Small intestine (tissue), 7 donors: ENCODE results near the gene JPH4. TPM values are rescaled to one million over a fixed set of nuclear protein-coding genes. Genes with fewer than 3 reads are reported as not detected.

Experiments
- DNase-seq, 2 donors: peaks; one replicate each; pipeline versions ENCODE4 v3.0.0 to v3.0.0-alpha.2; 2013
- FAIRE-seq: peaks from 2 replicates; lab custom pipeline; 2012; peaks lifted over from hg19 to GRCh38; lab: Jason Lieb, UNC
- H3K27ac ChIP-seq, 3 donors: one replicate each; pipeline ENCODE4 v1.5.1; 2013; ENCODE audit warnings: low read length in 2 of 3, mild to moderate bottlenecking in 2 of 3, control low read depth in 1 of 3, inconsistent platforms in 1 of 3, low read depth in 1 of 3, moderate library complexity in 1 of 3
- H3K27me3 ChIP-seq, 3 donors: one replicate each; pipeline ENCODE4 v1.6.1; 2013; ENCODE audit warnings: low read length in 3 of 3, inconsistent platforms in 1 of 3; ENCODE audit not compliant: control insufficient read depth in 3 of 3, insufficient read depth in 3 of 3
- H3K36me3 ChIP-seq, 3 donors: one replicate each; pipeline ENCODE4 v1.6.1; 2013; ENCODE audit warnings: low read length in 3 of 3, inconsistent platforms in 1 of 3, low read depth in 1 of 3, mild to moderate bottlenecking in 1 of 3, moderate library complexity in 1 of 3; ENCODE audit not compliant: control insufficient read depth in 3 of 3, insufficient read depth in 2 of 3
- H3K4me1 ChIP-seq, 3 donors: one replicate each; pipeline ENCODE4 v1.6.1; 2013; ENCODE audit warnings: low read length in 2 of 3, inconsistent platforms in 1 of 3, low read depth in 1 of 3, mild to moderate bottlenecking in 1 of 3, moderate library complexity in 1 of 3; ENCODE audit not compliant: control insufficient read depth in 3 of 3, insufficient read depth in 2 of 3
- H3K4me3 ChIP-seq, 3 donors: one replicate each; pipeline ENCODE4 v1.5.1; 2013; ENCODE audit warnings: low read length in 3 of 3, control low read depth in 1 of 3, inconsistent platforms in 1 of 3, low read depth in 1 of 3, mild to moderate bottlenecking in 1 of 3, moderate library complexity in 1 of 3
- H3K9me3 ChIP-seq, 2 donors: one replicate each; pipeline ENCODE4 v1.6.1; 2013; ENCODE audit warnings: low read depth in 1 of 2, low read length in 1 of 2; ENCODE audit not compliant: control insufficient read depth in 2 of 2, insufficient read depth in 1 of 2
- WGBS, 3 donors: extraction: QIAGEN DNeasy Blood & Tissue Kit; methylation state at CpG; one replicate each; pipeline ENCODE4 v1.1.7; 2013; 5-methylcytosine and 5-hydroxymethylcytosine counted together
- polyA plus RNA-seq, 4 donors: library from polyadenylated mRNA; stranded (reverse) in 3 of 4; unstranded in 1 of 4; fragments of 200-250 nt in 3 of 4; fragments of 120-200 nt in 1 of 4; gene quantifications; one replicate each; pipeline versions ENCODE4 v1.2.1 to v1.2.3, GENCODE V29; 2013
- donor health status: healthy with polysubstance abuse.
- donor health status: control.
- donor health status: control.
- donor health status: Bipolar disorder and iron deficiency.
- donor health status: healthy.

The JPH4 gene
- polyA plus RNA-seq, 4 donors = 0.43 to 4.0 (median 1.1) TPM; not detected in 1

- no peak for DNase-seq
- peaks cover 0 to 29% (median 9%) of the 10 kb centered on the region in 3 donors for H3K4me1 ChIP-seq
- H3K36me3 ChIP-seq = peaks cover 0 to 65% (median 4%) of the 10 kb centered on the region in 3 donors
- WGBS, 3 donors = 77 to 88% (median 81%) methylated on average over 3 of the region's 3 CpGs
- no peak overlapping the region for H3K4me3 ChIP-seq
- no peaks in the 10 kb centered on the region for H3K27me3 ChIP-seq
- H3K27ac ChIP-seq = no peak overlapping the region
- no peaks in the 10 kb centered on the region for H3K9me3 ChIP-seq
- no peak for FAIRE-seq
Observed at GRCh38 chr14:23559926-23560520, 18.6 kb downstream of the JPH4 start.

GRCh38 chr14:23559010-23559925 lies 19.3 kb downstream of the JPH4 start:
- peaks cover 0 to 58% (median 4%) of the 10 kb centered on the region in 3 donors for H3K36me3 ChIP-seq
- 74 to 80% (median 75%) methylated on average over 21 of the region's 21 CpGs for WGBS, 3 donors
- peak; percentile 42 to 72 for DNase-seq
- H3K27ac ChIP-seq = peak overlapping the region in 1 of 3 donors; percentile 89
- no peaks in the 10 kb centered on the region for H3K9me3 ChIP-seq
- H3K4me3 ChIP-seq = peak overlapping the region in 1 of 3 donors; percentile 11
- H3K27me3 ChIP-seq = no peaks in the 10 kb centered on the region
- peaks cover 0 to 29% (median 9%) of the 10 kb centered on the region in 3 donors for H3K4me1 ChIP-seq
- no peak for FAIRE-seq

- 61 to 79% (median 72%) methylated on average over 10 of the region's 10 CpGs for WGBS, 3 donors
Observed at GRCh38 chr14:23558346-23559009, 20.1 kb downstream of the JPH4 start.

GRCh38 chr14:23557946-23558345 lies 20.6 kb downstream of the JPH4 start:
- no peak for FAIRE-seq
- H3K27ac ChIP-seq = peak overlapping the region in 1 of 3 donors; percentile 89
- H3K4me3 ChIP-seq = no peak overlapping the region

More at GRCh38 chr14:23558346-23559009, 20.1 kb downstream of the JPH4 start:
- FAIRE-seq (no peak), DNase-seq (peak; percentile 46 to 79)
- Histone ChIP-seq H3K9me3 (no peaks in the 10 kb centered on the region), H3K4me1 (peaks cover 0 to 29% (median 9%) of the 10 kb centered on the region in 3 donors), H3K4me3 (peak overlapping the region in 1 of 3 donors; percentile 11), H3K27me3 (no peaks in the 10 kb centered on the region), H3K27ac (peak overlapping the region in 1 of 3 donors; percentile 89), H3K36me3 (peaks cover 0 to 50% (median 4%) of the 10 kb centered on the region in 3 donors)

GRCh38 chr14:23557521-23557920 lies 21.1 kb downstream of the JPH4 start:
- H3K27me3 ChIP-seq = no peaks in the 10 kb centered on the region
- peak overlapping the region in 1 of 3 donors; percentile 89 for H3K27ac ChIP-seq
- H3K4me1 ChIP-seq = peaks cover 0 to 29% (median 9%) of the 10 kb centered on the region in 3 donors
- DNase-seq = no peak
- H3K9me3 ChIP-seq = no peaks in the 10 kb centered on the region
- H3K4me3 ChIP-seq = peak overlapping the region in 1 of 3 donors; percentile 95
- WGBS, 3 donors = 18 to 42% (median 27%) methylated on average over 2 of the region's 2 CpGs
- FAIRE-seq = no peak
- H3K36me3 ChIP-seq = peaks cover 0 to 42% (median 4%) of the 10 kb centered on the region in 3 donors

More at GRCh38 chr14:23557946-23558345, 20.6 kb downstream of the JPH4 start:
- 77 to 93% (median 90%) methylated on average over 1 of the region's 1 CpG for WGBS, 3 donors
- H3K9me3 ChIP-seq = no peaks in the 10 kb centered on the region
- H3K27me3 ChIP-seq = no peaks in the 10 kb centered on the region
- DNase-seq = peak in 1 of 2 donors; percentile 35
- H3K4me1 ChIP-seq = peaks cover 0 to 29% (median 9%) of the 10 kb centered on the region in 3 donors
- peaks cover 0 to 46% (median 4%) of the 10 kb centered on the region in 3 donors for H3K36me3 ChIP-seq

GRCh38 chr14:23556700-23557440 lies 21.7 kb downstream of the JPH4 start:
- peak overlapping the region; percentile 27 to 91 (median 89) for H3K27ac ChIP-seq
- no peak for FAIRE-seq
- H3K9me3 ChIP-seq = no peaks in the 10 kb centered on the region
- peak in 1 of 2 donors; percentile 42 for DNase-seq
- H3K36me3 ChIP-seq = peaks cover 0 to 36% (median 4%) of the 10 kb centered on the region in 3 donors
- no peaks in the 10 kb centered on the region for H3K27me3 ChIP-seq
- WGBS, 3 donors = 17 to 36% (median 25%) methylated on average over 17 of the region's 17 CpGs
- H3K4me1 ChIP-seq = peaks cover 0 to 29% (median 9%) of the 10 kb centered on the region in 3 donors
- peak overlapping the region; percentile 64 to 95 (median 81) for H3K4me3 ChIP-seq

GRCh38 chr14:23555882-23556699 lies 22.5 kb downstream of the JPH4 start, which contains the start of gene THTPA:
Gene THTPA, plus strand, starts transcription at chr14:23556271. Its CDS starts 487 bp downstream, at chr14:23556758.
- peak within 1 kb of the TSS; percentile 79 to 91 (median 89) for H3K27ac ChIP-seq
- DNase-seq = peak; percentile 94 to 98
- peak within 1 kb of the TSS; percentile 64 to 95 (median 81) for H3K4me3 ChIP-seq
- H3K36me3 ChIP-seq = peaks cover 0 to 28% (median 0%) of the 10 kb centered on the region in 3 donors
- peaks cover 0 to under 1% (median 0%) of the 10 kb centered on the region in 3 donors for H3K27me3 ChIP-seq
- 0 to 1% (median 1%) methylated on average over 52 to 54 of the region's 54 CpGs for WGBS, 3 donors
- H3K4me1 ChIP-seq = peaks cover 0 to 29% (median 9%) of the 10 kb centered on the region in 3 donors
- no peak for FAIRE-seq
- no peaks in the 10 kb centered on the region for H3K9me3 ChIP-seq
